ENCODE data around the gene MYCBPAP. TPM values are rescaled to one million over a fixed set of nuclear protein-coding genes. Genes with fewer than 3 reads are reported as not detected.
A peak's percentile ranks its signal among the peaks of the same experiment; 100 is the strongest.

The MYCBPAP gene
- polyA plus RNA-seq, 6 donors from 2014 or later: 0.14 to 0.75 (median 0.47) TPM; not detected in 3

DNA sequence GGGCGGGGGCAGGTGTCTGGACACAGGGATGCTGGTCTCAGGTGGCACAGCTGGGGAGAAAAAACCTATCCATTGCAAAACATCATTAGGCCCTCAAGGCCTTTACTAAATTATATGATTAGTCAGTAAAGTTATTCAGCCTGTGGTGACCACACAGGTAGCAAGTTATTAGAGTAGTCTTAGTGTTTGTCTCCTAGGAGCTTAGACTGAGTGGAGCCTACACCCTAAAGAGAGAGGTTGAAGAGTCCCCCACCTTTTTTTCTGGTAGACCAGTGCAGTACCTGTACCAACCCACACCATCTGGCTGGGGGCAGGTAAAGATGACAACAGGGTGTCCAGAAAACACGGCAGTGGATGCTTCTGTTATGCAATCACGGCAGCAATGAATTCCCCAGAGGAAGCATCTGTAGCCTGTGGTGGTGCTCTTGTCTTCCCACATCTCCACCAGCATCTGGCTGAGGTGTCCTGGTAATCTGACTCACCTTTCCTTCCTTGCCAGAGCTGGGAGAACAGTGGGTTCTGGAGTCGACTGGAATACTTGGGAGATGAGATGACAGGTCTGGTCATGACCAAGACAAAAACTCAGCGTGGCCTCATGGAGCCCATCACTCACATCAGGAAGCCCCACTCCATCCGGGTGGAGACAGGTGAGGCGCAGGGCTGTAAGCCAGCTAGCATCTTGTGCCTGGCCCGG lies 11.0 kb downstream of the MYCBPAP start:
- Mint-ChIP-seq H3K36me3 (no peaks in the 10 kb centered on the region), H3K27me3 (no peaks in the 10 kb centered on the region), H3K9me3 (no peaks in the 10 kb centered on the region), H3K27ac (no peak overlapping the region), H3K4me1 (no peaks in the 10 kb centered on the region), H3K4me3 (no peak overlapping the region)
- DNase-seq (no peak), ATAC-seq (ENCODE audit: low read depth in 2 of 2) (no peak)

DNA sequence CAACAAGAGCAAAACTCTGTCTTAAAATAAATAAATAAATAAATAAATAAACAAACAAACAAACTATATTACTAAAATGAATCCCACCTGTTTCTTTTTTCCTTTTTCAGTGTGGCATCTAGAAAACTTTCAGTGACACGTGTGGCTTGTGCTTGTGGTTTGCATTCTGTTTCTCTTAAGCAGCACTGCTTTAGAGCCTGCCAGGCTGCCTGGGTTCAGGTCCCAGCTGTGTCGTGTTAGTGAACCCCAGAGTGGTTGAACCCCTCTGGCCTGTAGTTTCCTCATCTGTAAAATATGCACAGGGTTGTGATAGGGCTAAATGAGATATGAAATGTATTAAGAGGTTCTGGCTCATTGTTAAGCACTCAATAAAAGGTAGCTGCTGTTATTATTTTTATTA lies 12.2 kb downstream of the MYCBPAP start:
- H3K27ac Mint-ChIP-seq: no peak overlapping the region

DNA sequence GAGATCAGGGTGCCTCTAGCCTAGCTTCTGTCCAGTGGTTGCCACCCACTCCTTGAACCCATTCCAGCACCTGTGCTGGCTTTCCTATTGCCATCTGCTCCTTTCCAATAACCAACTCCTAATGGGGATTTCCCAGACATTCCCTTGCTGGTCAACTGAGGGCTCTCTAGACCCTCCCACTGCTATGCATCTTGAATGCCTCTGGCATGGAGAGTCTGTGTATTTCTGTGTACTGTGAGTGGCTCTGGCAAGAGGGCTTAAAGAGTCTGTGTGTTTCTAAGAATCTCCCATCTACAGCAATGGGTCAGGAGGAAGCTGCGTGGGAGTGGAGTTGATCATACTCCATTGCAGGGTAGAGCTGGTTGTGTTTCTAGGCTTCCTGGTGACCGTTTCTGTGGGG lies 13.3 kb downstream of the MYCBPAP start:
- H3K27me3 Mint-ChIP-seq: no peaks in the 10 kb centered on the region
- no peak overlapping the region for H3K27ac Mint-ChIP-seq
- no peak overlapping the region for H3K4me3 Mint-ChIP-seq
- H3K36me3 Mint-ChIP-seq: no peaks in the 10 kb centered on the region
- DNase-seq: no peak
- no peaks in the 10 kb centered on the region for H3K4me1 Mint-ChIP-seq
- H3K9me3 Mint-ChIP-seq: no peaks in the 10 kb centered on the region
- no peak for ATAC-seq (ENCODE audit: low read depth in 2 of 2)

More for the DNA sequence above, 12.2 kb downstream of the MYCBPAP start:
- no peak for ATAC-seq (ENCODE audit: low read depth in 2 of 2)
- Mint-ChIP-seq H3K4me3 (no peak overlapping the region), H3K9me3 (no peaks in the 10 kb centered on the region), H3K27me3 (no peaks in the 10 kb centered on the region), H3K4me1 (no peaks in the 10 kb centered on the region), H3K36me3 (no peaks in the 10 kb centered on the region)
- DNase-seq: no peak

DNA sequence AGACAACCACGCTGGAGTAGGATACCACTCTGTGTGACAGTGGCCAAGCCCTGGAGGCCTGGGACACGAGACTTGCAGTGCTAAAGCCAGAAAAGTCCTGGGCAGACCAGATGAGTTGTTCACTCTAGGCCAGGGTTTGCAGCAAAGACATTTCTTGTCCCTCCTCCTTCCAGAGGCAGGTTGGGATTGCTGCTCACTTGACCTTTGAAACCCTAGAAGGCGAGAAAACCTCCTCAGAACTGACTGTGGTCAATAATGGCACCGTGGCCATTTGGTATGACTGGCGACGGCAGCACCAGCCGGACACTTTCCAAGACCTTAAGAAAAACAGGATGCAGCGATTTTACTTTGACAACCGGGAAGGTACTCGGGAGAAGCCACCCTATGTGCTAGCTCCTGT lies 14.5 kb downstream of the MYCBPAP start:
- Mint-ChIP-seq H3K9me3 (no peaks in the 10 kb centered on the region), H3K36me3 (no peaks in the 10 kb centered on the region), H3K27ac (no peak overlapping the region), H3K4me3 (no peak overlapping the region), H3K4me1 (no peaks in the 10 kb centered on the region), H3K27me3 (no peaks in the 10 kb centered on the region)
- ATAC-seq (ENCODE audit: low read depth in 2 of 2) (no peak), DNase-seq (no peak)

DNA sequence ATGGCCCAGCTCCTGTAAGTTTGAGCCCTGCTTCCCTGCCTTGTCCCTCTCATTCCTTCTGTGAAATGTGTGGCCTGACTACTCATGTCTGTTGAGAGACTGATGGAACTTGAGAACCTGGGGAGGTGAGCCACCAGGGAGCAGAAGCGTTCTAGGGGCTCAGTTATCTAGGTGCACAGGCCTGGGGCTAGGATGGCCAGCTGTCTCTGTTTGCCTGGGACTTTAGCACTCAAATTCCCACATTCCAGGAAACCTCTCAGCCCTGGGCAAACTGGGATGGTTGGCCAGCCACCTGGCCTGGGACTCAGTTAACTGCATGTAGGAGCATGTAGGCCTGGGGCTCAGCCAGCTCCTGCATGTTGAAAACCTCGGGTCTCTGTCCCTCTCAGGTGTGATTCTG lies 15.0 kb downstream of the MYCBPAP start:
- Mint-ChIP-seq H3K36me3 (no peaks in the 10 kb centered on the region), H3K4me3 (no peak overlapping the region), H3K27ac (no peak overlapping the region), H3K4me1 (no peaks in the 10 kb centered on the region), H3K9me3 (no peaks in the 10 kb centered on the region), H3K27me3 (peaks cover 0 to 2% (median under 1%) of the 10 kb centered on the region in 3 donors)
- ATAC-seq (ENCODE audit: low read depth in 2 of 2): no peak
- no peak for DNase-seq

DNA sequence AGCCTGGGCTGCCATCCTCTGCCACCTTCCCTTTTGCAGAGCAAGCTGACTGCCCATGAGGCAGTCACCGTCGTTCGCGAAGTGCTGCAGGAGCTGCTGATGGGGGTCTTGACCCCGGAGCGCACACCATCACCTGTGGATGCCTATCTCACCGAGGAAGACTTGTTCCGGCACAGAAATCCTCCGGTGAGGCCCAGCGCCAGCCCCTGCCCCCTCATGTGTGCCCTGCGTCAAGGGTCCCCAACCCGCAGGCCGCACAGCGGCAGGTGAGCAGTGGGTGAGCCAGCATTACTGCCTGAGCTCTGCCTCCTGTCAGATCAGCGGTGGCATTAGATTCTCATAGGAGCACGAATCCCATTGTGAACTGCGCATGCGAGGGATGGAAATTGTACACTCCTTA lies 16.6 kb downstream of the MYCBPAP start:
- peaks cover 9 to 18% (median 17%) of the 10 kb centered on the region in 3 donors for H3K27me3 Mint-ChIP-seq
- no peaks in the 10 kb centered on the region for H3K9me3 Mint-ChIP-seq
- DNase-seq: no peak
- no peaks in the 10 kb centered on the region for H3K4me1 Mint-ChIP-seq
- ATAC-seq (ENCODE audit: low read depth in 2 of 2): no peak
- H3K27ac Mint-ChIP-seq: no peak overlapping the region
- no peaks in the 10 kb centered on the region for H3K36me3 Mint-ChIP-seq
- no peak overlapping the region for H3K4me3 Mint-ChIP-seq

DNA sequence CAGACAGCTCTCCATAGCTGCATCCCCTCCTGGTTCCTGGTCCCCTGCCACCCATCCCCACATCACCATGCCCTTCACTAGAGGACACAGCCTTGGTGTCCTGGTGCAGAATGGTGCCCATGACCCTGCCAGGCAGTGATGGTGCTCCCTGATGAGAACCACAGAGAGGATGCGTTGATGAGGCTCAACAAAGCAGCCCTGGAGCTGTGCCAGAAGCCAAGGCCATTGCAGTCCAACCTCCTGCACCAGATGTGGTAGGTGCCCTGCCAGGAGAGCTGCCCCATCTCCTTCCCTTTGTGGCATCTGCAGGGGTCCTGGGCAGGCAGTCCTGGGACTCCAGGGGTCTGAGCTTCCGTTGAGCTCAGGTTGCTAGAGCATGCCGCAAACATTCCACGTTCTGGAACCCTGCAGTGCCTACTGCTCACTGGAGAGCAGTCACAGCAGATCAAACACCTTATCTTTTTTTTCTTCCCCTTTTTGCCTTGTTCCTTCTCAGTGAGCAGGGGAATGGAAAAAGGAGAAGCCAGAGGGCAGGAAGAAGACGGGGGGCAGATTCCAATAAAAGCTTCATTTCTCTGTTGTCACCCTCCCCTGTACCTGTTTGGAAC lies 19.0 kb downstream of the MYCBPAP start:
- Mint-ChIP-seq H3K27me3 (peaks cover 29 to 40% (median 40%) of the 10 kb centered on the region in 3 donors), H3K4me3 (no peak overlapping the region), H3K27ac (no peak overlapping the region), H3K36me3 (peaks cover 0 to 6% of the 10 kb centered on the region in 2 donors), H3K4me1 (peaks cover 0 to 5% (median 0%) of the 10 kb centered on the region in 3 donors), H3K9me3 (no peaks in the 10 kb centered on the region)
- DNase-seq (no peak), ATAC-seq (ENCODE audit: low read depth in 2 of 2) (no peak)

DNA sequence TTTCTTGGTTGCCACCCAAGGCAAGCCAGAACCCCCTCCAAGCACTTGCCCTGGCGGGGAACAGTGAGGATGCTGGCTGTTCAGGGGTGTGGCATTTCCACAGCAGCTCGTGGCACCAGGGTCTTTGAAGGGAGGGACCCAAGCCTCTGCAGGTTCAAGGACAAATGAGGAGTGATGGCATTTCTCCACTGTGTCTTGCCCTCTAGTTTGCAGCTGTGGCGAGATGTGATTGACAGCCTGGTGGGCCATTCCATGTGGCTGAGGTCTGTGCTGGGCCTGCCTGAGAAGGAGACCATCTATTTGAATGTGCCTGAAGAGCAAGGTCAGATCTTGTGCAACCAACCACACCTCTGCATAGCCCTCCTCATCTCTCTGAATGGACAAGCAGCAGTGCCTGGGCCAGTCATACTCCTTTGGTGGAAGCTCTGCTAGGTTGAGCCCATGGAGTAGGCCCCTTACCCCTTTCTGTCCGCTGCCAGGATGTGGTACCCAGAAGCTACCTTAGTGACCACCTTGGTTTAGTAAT lies 19.8 kb downstream of the MYCBPAP start:
- Mint-ChIP-seq H3K4me3 (no peak overlapping the region), H3K36me3 (peaks cover 0 to 6% of the 10 kb centered on the region in 2 donors), H3K4me1 (peaks cover 0 to 9% (median 0%) of the 10 kb centered on the region in 3 donors), H3K9me3 (no peaks in the 10 kb centered on the region), H3K27ac (no peak overlapping the region), H3K27me3 (peaks cover 30 to 48% (median 44%) of the 10 kb centered on the region in 3 donors)
- no peak for ATAC-seq (ENCODE audit: low read depth in 2 of 2)
- no peak for DNase-seq

DNA sequence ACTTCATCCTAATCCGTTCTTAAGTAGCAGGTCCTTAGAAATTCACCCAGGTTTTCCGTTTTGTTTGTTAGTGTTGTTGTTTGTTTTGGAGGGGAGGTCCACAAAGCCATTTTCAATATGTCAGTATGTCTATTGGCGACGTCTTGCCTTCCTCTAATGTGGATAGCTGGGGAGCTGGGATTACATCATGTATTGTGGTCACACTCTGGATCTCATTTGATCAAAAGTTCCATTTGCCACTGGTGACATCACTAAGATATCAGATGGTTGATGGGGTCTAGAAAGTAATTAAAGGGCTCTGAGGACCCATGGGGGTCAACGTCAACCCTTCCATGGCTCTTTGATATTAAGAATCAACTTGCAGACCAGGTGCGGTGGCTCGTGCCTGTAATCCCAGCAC lies 21.6 kb downstream of the MYCBPAP start:
- peaks cover 12 to 19% (median 14%) of the 10 kb centered on the region in 3 donors for H3K4me1 Mint-ChIP-seq
- peaks cover 40 to 66% (median 62%) of the 10 kb centered on the region in 3 donors for H3K27me3 Mint-ChIP-seq
- H3K36me3 Mint-ChIP-seq: peaks cover 0 to 6% of the 10 kb centered on the region in 2 donors
- DNase-seq: no peak
- ATAC-seq (ENCODE audit: low read depth in 2 of 2): no peak
- H3K4me3 Mint-ChIP-seq: no peak overlapping the region
- H3K9me3 Mint-ChIP-seq: no peaks in the 10 kb centered on the region
- no peak overlapping the region for H3K27ac Mint-ChIP-seq

DNA sequence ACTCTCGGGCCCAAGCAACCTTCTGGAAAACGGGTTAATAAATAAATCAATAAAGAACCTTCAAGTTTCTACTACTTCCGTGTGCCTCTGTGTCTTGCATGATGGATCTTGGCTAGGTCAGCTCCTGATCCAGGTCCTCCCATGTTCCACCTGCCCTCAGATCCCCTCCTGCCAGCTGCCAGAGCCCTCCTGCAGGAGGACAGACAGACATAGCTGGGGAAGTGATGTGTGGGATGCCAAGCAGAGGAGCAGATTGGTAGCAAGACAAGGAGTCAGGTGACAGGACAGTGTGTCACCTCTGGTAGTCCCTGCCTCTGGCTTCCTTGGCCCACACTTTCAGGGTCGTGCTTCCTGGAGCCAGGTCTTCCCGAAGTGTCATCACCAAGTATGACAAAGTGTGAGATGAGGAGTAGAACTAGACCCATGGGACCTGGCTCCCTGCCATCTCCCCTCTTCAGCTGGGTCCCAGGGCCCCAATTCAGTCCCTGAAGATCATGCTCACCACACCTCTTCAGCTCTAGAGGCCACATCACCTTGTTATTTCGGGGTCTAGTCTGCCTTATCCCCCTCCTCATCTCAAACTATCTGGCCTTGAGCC lies 23.3 kb downstream of the MYCBPAP start:
- Mint-ChIP-seq H3K36me3 (peaks cover 0 to 6% of the 10 kb centered on the region in 2 donors), H3K4me1 (peaks cover 12 to 19% (median 14%) of the 10 kb centered on the region in 3 donors), H3K9me3 (no peaks in the 10 kb centered on the region), H3K4me3 (no peak overlapping the region), H3K27ac (no peak overlapping the region), H3K27me3 (peaks cover 56 to 82% (median 78%) of the 10 kb centered on the region in 3 donors)
- no peak for DNase-seq
- ATAC-seq (ENCODE audit: low read depth in 2 of 2): no peak

DNA sequence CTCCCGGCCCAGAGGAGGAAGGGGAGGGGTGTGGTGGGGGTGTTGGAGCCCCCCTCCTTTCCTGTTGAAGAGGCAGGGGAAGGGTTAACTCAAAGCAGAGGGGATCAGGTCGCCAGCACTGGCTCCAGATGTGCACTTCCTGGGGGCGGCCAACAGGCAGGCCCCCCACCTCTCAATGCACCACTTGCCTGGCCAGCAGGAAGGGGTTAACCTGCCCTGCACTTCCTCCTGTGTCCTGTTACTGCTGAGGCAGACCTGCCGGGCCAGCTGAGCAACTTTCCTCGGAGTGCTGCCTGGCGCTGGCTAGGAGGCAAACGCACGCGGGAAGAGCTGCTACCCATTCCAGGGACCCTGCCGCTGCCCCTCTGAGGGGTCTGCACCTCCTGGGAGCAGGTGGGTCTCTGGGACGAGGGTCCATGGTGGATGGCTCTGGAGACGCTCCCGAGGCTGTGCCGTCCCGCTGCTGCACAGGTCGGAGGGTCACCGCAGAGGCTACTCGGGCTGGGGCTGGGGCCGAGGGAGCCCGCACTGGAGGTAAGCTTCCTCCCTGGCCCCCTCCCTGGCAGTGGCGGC lies 24.3 kb downstream of the MYCBPAP start, which contains the start of gene EPN3:
Gene EPN3, plus strand, starts transcription at position 284 of the 573 bp plus-strand sequence. CDS start 3,822 bp downstream, outside the sequence.
- ATAC-seq (ENCODE audit: low read depth in 2 of 2) (no peak), DNase-seq (no peak)
- Mint-ChIP-seq H3K4me3 (peak within 1 kb of the TSS in 1 of 8 donors; percentile 0), H3K27me3 (peaks cover 58 to 82% (median 81%) of the 10 kb centered on the region in 3 donors), H3K9me3 (no peaks in the 10 kb centered on the region), H3K4me1 (peaks cover 12 to 19% (median 14%) of the 10 kb centered on the region in 3 donors), H3K36me3 (peaks cover 0 to 6% of the 10 kb centered on the region in 2 donors), H3K27ac (peak within 1 kb of the TSS in 1 of 6 donors; percentile 21)

DNA sequence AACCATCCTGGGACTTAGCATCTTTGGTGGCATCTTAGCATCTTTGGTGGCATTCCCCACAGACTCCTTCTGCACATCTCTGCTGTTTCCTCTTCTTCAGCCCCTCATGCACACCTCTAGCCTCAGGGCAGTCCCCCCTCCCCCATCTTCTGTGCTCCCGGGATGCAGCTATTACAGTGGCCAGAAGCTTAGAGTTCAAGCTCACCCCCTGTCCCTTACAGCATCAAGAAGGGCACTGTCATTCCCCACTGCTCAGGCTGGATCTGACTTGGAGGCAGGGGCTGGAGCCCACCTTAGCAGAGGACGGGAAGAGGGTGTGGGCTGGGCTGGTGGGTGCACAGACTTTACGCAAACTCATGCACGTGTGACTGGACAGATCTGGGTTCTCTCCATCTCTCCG lies 24.9 kb downstream of the MYCBPAP start:
- ATAC-seq (ENCODE audit: low read depth in 2 of 2): no peak
- H3K27ac Mint-ChIP-seq: peak overlapping the region in 1 of 6 donors; percentile 21
- peaks cover 0 to 6% of the 10 kb centered on the region in 2 donors for H3K36me3 Mint-ChIP-seq
- H3K27me3 Mint-ChIP-seq: peaks cover 58 to 81% (median 80%) of the 10 kb centered on the region in 3 donors
- peak overlapping the region in 1 of 8 donors; percentile 0 for H3K4me3 Mint-ChIP-seq
- no peaks in the 10 kb centered on the region for H3K9me3 Mint-ChIP-seq
- peaks cover 12 to 19% (median 14%) of the 10 kb centered on the region in 3 donors for H3K4me1 Mint-ChIP-seq
- DNase-seq: no peak

DNA sequence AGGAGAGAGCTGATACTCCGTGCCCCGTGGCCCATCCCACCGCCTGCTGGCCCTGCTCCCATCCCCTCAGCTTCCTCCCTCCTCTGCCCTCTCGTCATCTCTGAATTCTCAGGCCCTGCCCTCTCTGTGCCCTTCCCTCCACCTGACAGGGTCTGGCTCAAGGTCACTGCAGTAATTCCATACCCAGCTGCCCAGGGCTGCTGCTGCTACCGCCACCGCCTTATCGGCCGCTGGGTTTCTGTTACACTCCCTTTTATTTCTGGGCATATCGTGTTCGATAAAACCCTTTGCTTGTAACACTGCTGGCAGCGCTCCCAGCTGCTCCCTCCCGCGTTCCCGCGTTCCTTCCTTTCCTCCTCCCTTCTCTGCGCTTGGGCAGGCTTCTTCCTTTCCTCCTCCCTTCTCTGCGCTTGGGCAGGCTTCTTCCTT lies 25.5 kb downstream of the MYCBPAP start:
- peak overlapping the region in 3 of 8 donors; percentile 0 to 65 (median 13) for H3K4me3 Mint-ChIP-seq
- H3K36me3 Mint-ChIP-seq: peaks cover 0 to 6% of the 10 kb centered on the region in 2 donors
- ATAC-seq (ENCODE audit: low read depth in 2 of 2): no peak
- peaks cover 12 to 19% (median 14%) of the 10 kb centered on the region in 3 donors for H3K4me1 Mint-ChIP-seq
- H3K27me3 Mint-ChIP-seq: peaks cover 58 to 75% (median 75%) of the 10 kb centered on the region in 3 donors
- no peaks in the 10 kb centered on the region for H3K9me3 Mint-ChIP-seq
- H3K27ac Mint-ChIP-seq: no peak overlapping the region
- DNase-seq: no peak
